Testis (tissue), 2 donors: ENCODE data around the gene HLA-DPB1.
"Not testable (repeated sequence)": the region's sequence is repeated elsewhere in the genome, so short reads cannot be mapped to it uniquely, and the experiment has no call there.

Experiments used
- CTCF ChIP-seq, 3 experiments: fragments of 450-650 bp in 2 of 3; fragments of 200-600 bp in 1 of 3; sonication (generic) in 1 of 3; IDR thresholded peaks; one replicate each; pipeline ENCODE4 v1.5.1; 2016 to 2019; ENCODE audit warnings: antibody characterized with exemption in 3 of 3, mild to moderate bottlenecking in 2 of 3, moderate library complexity in 1 of 3
- POLR2A ChIP-seq: fragments of 450-650 bp; IDR thresholded peaks from one replicate; pipeline ENCODE4 v1.6.1; 2017; ENCODE audit warnings: antibody characterized with exemption, mild to moderate bottlenecking, moderate library complexity

- TF ChIP-seq POLR2A; CTCF (IDR thresholded peaks at IDR 0.05): not testable (repeated sequence)
Measured at GRCh38 chr6:33063435-33063834, 12.4 kb upstream of the HLA-DPB1 start.
